ENCODE measurements around the gene ELFN2. TPM values are rescaled to one million over a fixed set of nuclear protein-coding genes. Genes with fewer than 3 reads are reported as not detected.

The ELFN2 gene
- total and polyA plus RNA-seq, 4 donors, result 0.07 to 0.19 (median 0.08) TPM; not detected in 1

- DNase-seq (ENCODE audit: low spot score), result no peak
- no peaks in the 10 kb centered on the region for H3K27me3 ChIP-seq (ENCODE audit: control insufficient read depth in 4 of 4, insufficient read depth in 4 of 4, low read length in 3 of 4)
- peaks cover 0 to 3% (median under 1%) of the 10 kb centered on the region in 4 donors for H3K4me1 ChIP-seq (ENCODE audit: control insufficient read depth in 4 of 4, insufficient read depth in 4 of 4, low read length in 3 of 4)
- H3K9ac ChIP-seq (ENCODE audit: low read depth in 1 of 2, low read length in 2 of 2), result no peak overlapping the region
- 73% methylated on average over 17 of the region's 17 CpGs for WGBS
- TF ChIP-seq REST (IDR thresholded peaks at IDR 0.05) (no peak), CTCF (IDR thresholded peaks at IDR 0.05; ENCODE audit: low read depth, low read length, missing input control) (no peak), FOXA2 (IDR thresholded peaks at IDR 0.05) (no peak), NR2F2 (IDR thresholded peaks at IDR 0.05) (no peak), TAF1 (conservative IDR thresholded peaks at IDR 0.05) (no peak), ZBTB33 (IDR thresholded peaks at IDR 0.05) (no peak), MAX (IDR thresholded peaks at IDR 0.05) (no peak), ATF3 (IDR thresholded peaks at IDR 0.05) (no peak), RAD21 (IDR thresholded peaks at IDR 0.05) (no peak), FOXA1 (IDR thresholded peaks at IDR 0.05) (no peak), JUND (IDR thresholded peaks at IDR 0.05) (no peak), GABPA (IDR thresholded peaks at IDR 0.05 in 1 of 2, conservative IDR thresholded peaks at IDR 0.05 in 1 of 2) (no peak), YY1 (IDR thresholded peaks at IDR 0.05) (no peak)
- no peaks in the 10 kb centered on the region for H3K9me3 ChIP-seq (ENCODE audit: control insufficient read depth in 4 of 4, low read length in 3 of 4)
- no peak overlapping the region for H3K27ac ChIP-seq (ENCODE audit: low read depth in 1 of 2, low read length in 2 of 2)
- no peak overlapping the region for H3K4me3 ChIP-seq (ENCODE audit: low read depth in 1 of 3, low read length in 3 of 3)
- H3K36me3 ChIP-seq (ENCODE audit: control insufficient read depth in 4 of 4, insufficient read depth in 3 of 4, low read depth in 1 of 4, low read length in 3 of 4), result no peaks in the 10 kb centered on the region
These were observed 83.2 kb downstream of the ELFN2 start for GRCh38 chr22:37343863-37344734.

- peaks cover 0 to 10% (median 4%) of the 10 kb centered on the region in 4 donors for H3K4me1 ChIP-seq (ENCODE audit: control insufficient read depth in 4 of 4, insufficient read depth in 4 of 4, low read length in 3 of 4)
- TF ChIP-seq CTCF (IDR thresholded peaks at IDR 0.05; ENCODE audit: low read depth, low read length, missing input control) (no peak), RAD21 (IDR thresholded peaks at IDR 0.05) (no peak), YY1 (IDR thresholded peaks at IDR 0.05) (no peak), GABPA (IDR thresholded peaks at IDR 0.05 in 1 of 2, conservative IDR thresholded peaks at IDR 0.05 in 1 of 2) (no peak), RXRA (IDR thresholded peaks at IDR 0.05) (no peak), FOXA2 (IDR thresholded peaks at IDR 0.05) (no peak), EGR1 (IDR thresholded peaks at IDR 0.05; ENCODE audit: low read depth in 2 of 2) (no peak), NR2F2 (IDR thresholded peaks at IDR 0.05) (no peak), FOXA1 (IDR thresholded peaks at IDR 0.05) (no peak), SP1 (IDR thresholded peaks at IDR 0.05) (no peak), ZBTB33 (IDR thresholded peaks at IDR 0.05) (no peak), HNF4A (conservative IDR thresholded peaks at IDR 0.05) (no peak), ATF3 (IDR thresholded peaks at IDR 0.05) (no peak)
These were observed 83.9 kb downstream of the ELFN2 start for GRCh38 chr22:37343348-37343747.

More at GRCh38 chr22:37343348-37343747, 83.9 kb downstream of the ELFN2 start:
- Histone ChIP-seq H3K9me3 (ENCODE audit: control insufficient read depth in 4 of 4, low read length in 3 of 4) (no peaks in the 10 kb centered on the region), H3K27ac (ENCODE audit: low read depth in 1 of 2, low read length in 2 of 2) (no peak overlapping the region), H3K4me3 (ENCODE audit: low read depth in 1 of 3, low read length in 3 of 3) (no peak overlapping the region), H3K27me3 (ENCODE audit: control insufficient read depth in 4 of 4, insufficient read depth in 4 of 4, low read length in 3 of 4) (no peaks in the 10 kb centered on the region), H3K36me3 (ENCODE audit: control insufficient read depth in 4 of 4, insufficient read depth in 3 of 4, low read depth in 1 of 4, low read length in 3 of 4) (no peaks in the 10 kb centered on the region), H3K9ac (ENCODE audit: low read depth in 1 of 2, low read length in 2 of 2) (no peak overlapping the region)
- no peak for DNase-seq (ENCODE audit: low spot score)
- WGBS, result 76% methylated on average over 11 of the region's 11 CpGs

All from liver (tissue), 9 donors.